ENCODE results near the gene HAUS8.
A peak's percentile ranks its signal among the peaks of the same experiment; 100 is the strongest.
"Not testable (repeated sequence)": the region's sequence is repeated elsewhere in the genome, so short reads cannot be mapped to it uniquely, and the experiment has no call there.

HAUS8 gene
- total RNA-seq = 12.0 to 15.5 (median 14.0) reads per million in 4 donors

- peak; percentile 99 to 100 (median 100) for DNase-seq
Measured at GRCh38 chr19:17075035-17075863, at the start of gene HAUS8, which contains the start of gene MYO9B. Gene HAUS8, minus strand, starts transcription at chr19:17075452. Its CDS starts 30 bp downstream, at chr19:17075422. Gene MYO9B, plus strand, starts transcription at chr19:17075777. Its CDS starts 25,941 bp downstream, at chr19:17101718.

GRCh38 chr19:17124025-17124424, 48.8 kb upstream of the HAUS8 start:
- no peak for DNase-seq

GRCh38 chr19:17123041-17123440, 47.8 kb upstream of the HAUS8 start:
- DNase-seq = no peak

GRCh38 chr19:17121736-17122293, 46.6 kb upstream of the HAUS8 start:
- peak in 1 of 5 donors; percentile 34 for DNase-seq

GRCh38 chr19:17118957-17119356, 43.7 kb upstream of the HAUS8 start:
- no peak for DNase-seq

GRCh38 chr19:17116996-17117702, 41.9 kb upstream of the HAUS8 start:
- DNase-seq = no peak

GRCh38 chr19:17114414-17114831, 39.2 kb upstream of the HAUS8 start:
- no peak for DNase-seq

GRCh38 chr19:17113127-17113785, 38.0 kb upstream of the HAUS8 start:
- DNase-seq = no peak

- no peak for DNase-seq
Measured at GRCh38 chr19:17112700-17113099, 37.4 kb upstream of the HAUS8 start.

GRCh38 chr19:17112271-17112670, 37.0 kb upstream of the HAUS8 start:
- no peak for DNase-seq

GRCh38 chr19:17111766-17112165, 36.5 kb upstream of the HAUS8 start:
- DNase-seq = no peak

- DNase-seq = no peak
Measured at GRCh38 chr19:17110599-17110966, 35.3 kb upstream of the HAUS8 start.

GRCh38 chr19:17109962-17110598, 34.8 kb upstream of the HAUS8 start:
- DNase-seq = no peak

- DNase-seq = no peak
Measured at GRCh38 chr19:17109300-17109699, 34.0 kb upstream of the HAUS8 start.

GRCh38 chr19:17108453-17108784, 33.2 kb upstream of the HAUS8 start:
- no peak for DNase-seq

GRCh38 chr19:17107546-17108452, 32.5 kb upstream of the HAUS8 start:
- no peak for DNase-seq

GRCh38 chr19:17106964-17107363, 31.7 kb upstream of the HAUS8 start:
- DNase-seq = not testable (repeated sequence)

- no peak for DNase-seq
Measured at GRCh38 chr19:17105556-17105955, 30.3 kb upstream of the HAUS8 start.

- DNase-seq = no peak
Measured at GRCh38 chr19:17104679-17105078, 29.4 kb upstream of the HAUS8 start.

- DNase-seq = no peak
Measured at GRCh38 chr19:17103177-17103576, 27.9 kb upstream of the HAUS8 start.

Measured in T-helper 1 cell (primary cell).